AG04450 (cell line): Measurements from ENCODE around the gene TCN2. TPM values are rescaled to one million over a fixed set of nuclear protein-coding genes. Genes with fewer than 3 reads are reported as not detected.

Experiments
- CTCF ChIA-PET: fragments of 300-600, 350-600 bp; formaldehyde crosslinking; extraction: SDS; loops from one replicate; lab custom pipeline; 2022; ENCODE audit warnings: antibody characterized with exemption, inconsistent platforms; lab: Charles Lee
- POLR2A ChIA-PET: fragments of 350-600 bp; formaldehyde crosslinking; extraction: SDS; loops from one replicate; lab custom pipeline; 2021; ENCODE audit warnings: antibody characterized with exemption, inconsistent platforms; lab: Yijun Ruan, JAX
- DNase-seq: peaks from one replicate; pipeline ENCODE4 v3.0.0-alpha.2; 2011; ENCODE audit warnings: low read depth, low spot score
- H3K27ac ChIP-seq: one replicate; pipeline ENCODE4 v1.5.1; 2012; ENCODE audit warnings: low read depth, low read length, control low read depth
- H3K27me3 ChIP-seq: one replicate; pipeline ENCODE4 v1.6.0; 2012; ENCODE audit warnings: low read length; ENCODE audit not compliant: control insufficient read depth, insufficient read depth
- H3K4me3 ChIP-seq: 2 replicates; pipeline ENCODE4 v1.5.1; 2011; ENCODE audit warnings: mild to moderate bottlenecking, low read depth, low read length, control low read depth
- H3K9me3 ChIP-seq: 2 replicates; pipeline ENCODE4 v1.5.1; 2012; ENCODE audit warnings: low read length; ENCODE audit not compliant: control insufficient read depth, insufficient read depth
- CTCF ChIP-seq: IDR thresholded peaks from 2 replicates; pipeline ENCODE4 v1.5.1; 2011; ENCODE audit warnings: low read depth, low read length, control low read depth, inconsistent platforms
- polyA plus RNA-seq: library from polyadenylated mRNA; depleted of rRNA; stranded (reverse); fragments of >200 nt; gene quantifications from 2 replicates; pipeline ENCODE4 v1.2.3, GENCODE V29; 2011

Gene TCN2
- polyA plus RNA-seq, 1 experiment: 6.6 TPM

- no peak for DNase-seq
- POLR2A ChIA-PET: no interaction called here
- H3K9me3 ChIP-seq: no peaks in the 10 kb centered on the region
- peaks cover 16% of the 10 kb centered on the region for H3K27me3 ChIP-seq
- no peak overlapping the region for H3K27ac ChIP-seq
- no peak overlapping the region for H3K4me3 ChIP-seq
- CTCF ChIA-PET: no interaction called here
- TF ChIP-seq CTCF: no peak
These were observed 33.3 kb upstream of the TCN2 start for GRCh38 chr22:30573594-30574094.

DNA sequence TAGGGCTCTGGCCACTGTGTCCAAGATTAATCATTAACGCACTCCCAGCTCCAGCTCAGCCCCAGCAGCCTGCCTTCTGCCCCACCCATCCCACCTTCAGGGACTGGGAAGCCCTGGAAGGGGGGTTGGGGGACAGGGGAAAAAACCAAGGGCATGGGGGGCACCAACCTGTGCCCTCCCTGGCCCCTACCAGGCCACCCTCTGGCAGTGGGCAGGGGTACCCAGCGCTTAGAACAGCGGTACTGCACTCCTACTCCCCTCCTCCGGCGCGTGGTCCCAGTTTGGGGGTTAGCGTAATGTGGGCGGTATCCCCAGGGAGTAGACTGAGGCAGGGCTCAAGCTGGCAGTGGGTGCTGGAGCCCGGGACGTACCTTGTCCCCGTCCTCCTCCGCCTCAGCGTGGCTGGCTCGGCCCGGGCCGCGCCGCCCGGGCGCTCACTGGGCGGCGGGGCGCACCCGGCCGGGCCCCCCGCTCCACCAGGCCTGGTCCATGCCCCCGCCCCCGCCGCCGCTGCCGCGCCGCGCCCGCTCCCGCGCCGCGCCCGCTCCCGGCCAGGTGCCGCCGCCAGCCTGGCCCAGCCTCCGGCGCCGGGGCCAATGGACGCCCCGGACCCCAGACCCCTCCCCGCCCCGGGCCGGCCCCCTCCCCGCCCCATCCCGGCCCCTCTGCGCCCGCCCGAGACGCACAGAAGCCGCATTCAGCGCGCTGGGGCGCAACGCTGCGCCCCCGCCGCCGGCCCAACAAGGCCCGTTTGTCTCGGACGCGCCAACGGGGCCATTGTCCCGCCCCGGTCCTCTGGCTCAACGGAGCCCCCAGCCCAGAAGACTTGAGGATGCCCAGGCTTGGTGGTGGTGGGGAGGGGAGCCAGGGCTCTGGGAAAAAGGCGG lies 32.6 kb upstream of the TCN2 start, which contains the start of gene GAL3ST1:
Gene GAL3ST1, minus strand, starts transcription at position 571 of the 887 bp plus-strand sequence. CDS start 17,273 bp downstream, outside the sequence.
- H3K27ac ChIP-seq: peak within 1 kb of the TSS; percentile 82
- no peaks in the 10 kb centered on the region for H3K9me3 ChIP-seq
- ChIA-PET CTCF (interaction anchor here (1.1 kb wide), 1 partner anchor 181 kb away, joined by 3 read pairs; no protein-coding TSS in a partner anchor), POLR2A (interaction anchor here (1.0 to 1.3 kb wide), 2 partner anchors 17 to 181 kb away, joined by 3 to 5 read pairs; partner anchors contain the start of gene PES1)
- no peak for DNase-seq
- TF ChIP-seq CTCF: no peak
- peaks cover 16% of the 10 kb centered on the region for H3K27me3 ChIP-seq
- H3K4me3 ChIP-seq: peak within 1 kb of the TSS; percentile 13; the same call in 1 of the 2 replicates

DNA sequence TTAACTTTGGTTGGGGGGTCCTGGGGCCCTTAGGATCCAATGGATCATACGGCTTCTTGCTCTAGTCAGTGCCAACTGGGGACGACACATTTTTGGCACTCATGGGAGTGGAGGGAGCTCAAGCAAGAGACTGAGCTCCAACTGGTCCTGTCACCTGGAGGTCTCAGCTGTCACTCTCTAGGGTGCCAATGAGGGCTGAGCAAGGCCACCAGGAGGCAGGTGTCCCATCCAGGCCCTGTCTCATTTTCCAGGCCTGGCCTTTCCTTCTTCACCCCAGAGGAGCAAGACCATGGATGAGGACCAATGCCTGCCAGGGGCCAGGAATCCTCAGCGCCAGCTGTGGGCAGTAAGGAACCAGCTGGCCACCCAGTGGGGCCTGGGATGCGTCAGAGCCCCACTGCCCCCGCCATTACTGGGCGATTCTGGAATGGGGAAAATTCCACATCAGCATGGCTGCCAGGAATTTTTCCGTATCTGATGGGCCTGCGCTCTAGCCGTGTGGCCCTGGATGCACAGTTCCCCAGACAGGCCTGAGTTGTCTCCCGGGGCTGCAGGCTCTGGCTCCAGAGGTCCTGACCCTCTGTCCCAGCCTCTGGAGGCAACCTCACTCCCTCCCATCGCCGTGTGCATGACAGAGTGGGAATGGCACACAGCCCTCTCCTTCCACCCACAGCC lies 31.8 kb upstream of the TCN2 start:
- POLR2A ChIA-PET: interaction anchor here (0.6 to 1.3 kb wide), 3 partner anchors 17 to 180 kb away, joined by 3 to 5 read pairs (median 3); partner anchors contain the start of gene PES1
- peaks cover 10% of the 10 kb centered on the region for H3K27me3 ChIP-seq
- CTCF ChIA-PET: interaction anchor here (1.1 kb wide), 1 partner anchor 180 kb away, joined by 3 read pairs; no protein-coding TSS in a partner anchor
- H3K9me3 ChIP-seq: no peaks in the 10 kb centered on the region
- H3K27ac ChIP-seq: peak overlapping the region; percentile 82
- H3K4me3 ChIP-seq: peak overlapping the region; percentile 13; the same call in 1 of the 2 replicates
- peak; percentile 38 for DNase-seq
- TF ChIP-seq CTCF: 0 out of 2 replicates have a peak, but pooled peaks have one; percentile 10

- DNase-seq: no peak
- H3K9me3 ChIP-seq: no peaks in the 10 kb centered on the region
- no peak for TF ChIP-seq CTCF
- peak overlapping the region; percentile 82 for H3K27ac ChIP-seq
- POLR2A ChIA-PET: interaction anchor here (1.3 kb wide), 1 partner anchor 16 kb away, joined by 5 read pairs; the partner anchor contains the start of gene PES1
- no peak overlapping the region for H3K4me3 ChIP-seq
- CTCF ChIA-PET: no interaction called here
- H3K27me3 ChIP-seq: peaks cover 7% of the 10 kb centered on the region
These were observed 31.1 kb upstream of the TCN2 start for GRCh38 chr22:30575859-30576258.
